GM23338 (cell line): ENCODE measurements around the gene RAB5B. TPM values are rescaled to one million over a fixed set of nuclear protein-coding genes. Genes with fewer than 3 reads are reported as not detected.
A peak's percentile ranks its signal among the peaks of the same experiment; 100 is the strongest.

ENCODE experiments used
- ATAC-seq: fragments of 200-7000 bp; cut with Tn5 transposase; 3 replicates; pipeline ENCODE4 v1.9.1; 2020
- DNase-seq: peaks from one replicate; pipeline ENCODE4 v3.0.0-alpha.2; 2015; ENCODE audit warnings: low spot score
- H2AFZ ChIP-seq: fragments of 200-600 bp; sonication (generic); 2 replicates; pipeline ENCODE4 v1.8.0; 2016; ENCODE audit warnings: antibody characterized with exemption, mild to moderate bottlenecking, moderate library complexity
- H3F3A ChIP-seq: fragments of 200-600 bp; sonication (generic); replicated peaks from 2 replicates; pipeline ENCODE4 v1.8.0; 2017; ENCODE audit warnings: antibody characterized with exemption, mixed run types, low read depth
- H3K27ac ChIP-seq: fragments of 200-600 bp; sonication (generic); 2 replicates; pipeline ENCODE4 v1.6.1; 2016; ENCODE audit warnings: low read depth
- H3K27me3 ChIP-seq: fragments of 200-600 bp; sonication (generic); 2 replicates; pipeline ENCODE4 v1.8.0; 2016; ENCODE audit warnings: mild to moderate bottlenecking, mixed run types, moderate library complexity; ENCODE audit not compliant: insufficient read depth
- H3K36me3 ChIP-seq: fragments of 200-600 bp; sonication (generic); 2 replicates; pipeline ENCODE4 v1.8.0; 2016; ENCODE audit warnings: mild to moderate bottlenecking; ENCODE audit not compliant: insufficient read depth
- H3K4me1 ChIP-seq: fragments of 200-600 bp; sonication (generic); 2 replicates; pipeline ENCODE4 v1.8.0; 2016; ENCODE audit warnings: mild to moderate bottlenecking, moderate library complexity; ENCODE audit not compliant: insufficient read depth
- H3K4me2 ChIP-seq: fragments of 200-600 bp; sonication (generic); 2 replicates; pipeline ENCODE4 v1.7.1; 2017; ENCODE audit warnings: mixed run types
- H3K4me3 ChIP-seq: fragments of 200-600 bp; sonication (generic); 2 replicates; pipeline ENCODE4 v1.6.1; 2016; ENCODE audit warnings: mixed run types
- H3K79me2 ChIP-seq: fragments of 200-600 bp; sonication (generic); replicated peaks from 2 replicates; pipeline ENCODE4 v1.8.0; 2017; ENCODE audit warnings: mild to moderate bottlenecking; ENCODE audit not compliant: insufficient read depth
- H3K9me2 ChIP-seq: fragments of 200-600 bp; sonication (generic); 2 replicates; pipeline ENCODE4 v1.8.0; 2017; ENCODE audit not compliant: insufficient read depth
- H4K20me1 ChIP-seq: fragments of 200-600 bp; sonication (generic); replicated peaks from 2 replicates; pipeline ENCODE4 v1.8.0; 2017; ENCODE audit warnings: mild to moderate bottlenecking; ENCODE audit not compliant: insufficient read depth
- H3K27ac Mint-ChIP-seq: 2 replicates; pipeline ENCODE4 v1.8.0; 2020; ENCODE audit warnings: inconsistent platforms, mild to moderate bottlenecking, moderate library complexity, mixed read lengths
- H3K27me3 Mint-ChIP-seq: 3 replicates; pipeline ENCODE4 v1.8.0; 2022; ENCODE audit warnings: low read depth, mild to moderate bottlenecking, moderate library complexity, mixed read lengths, inconsistent platforms; ENCODE audit not compliant: insufficient read depth, poor library complexity
- H3K36me3 Mint-ChIP-seq: 3 replicates; pipeline ENCODE4 v1.8.0; 2021; ENCODE audit warnings: low read depth, mild to moderate bottlenecking, inconsistent platforms, moderate library complexity, mixed read lengths
- H3K4me1 Mint-ChIP-seq: 3 replicates; pipeline ENCODE4 v1.8.0; 2020; ENCODE audit warnings: mild to moderate bottlenecking, inconsistent platforms, mixed read lengths
- H3K4me3 Mint-ChIP-seq: 3 replicates; pipeline ENCODE4 v1.8.0; 2021; ENCODE audit warnings: moderate library complexity, mild to moderate bottlenecking, inconsistent platforms, mixed read lengths
- H3K9me3 Mint-ChIP-seq: 3 replicates; pipeline ENCODE4 v1.8.0; 2020; ENCODE audit warnings: moderate library complexity, mild to moderate bottlenecking, inconsistent platforms, mixed read lengths
- CREB1 ChIP-seq: fragments of 250-450 bp; sonication (Bioruptor Pico); IDR thresholded peaks from 2 replicates; pipeline ENCODE4 v1.5.0; 2020; ENCODE audit warnings: low read depth, mild to moderate bottlenecking, moderate library complexity
- EZH2phosphoT487 ChIP-seq: fragments of 200-600 bp; sonication (generic); IDR thresholded peaks from one replicate; pipeline ENCODE4 v1.8.1; 2018; ENCODE audit warnings: antibody characterized with exemption; ENCODE audit not compliant: unreplicated experiment
- POLR2AphosphoS5 ChIP-seq: IDR thresholded peaks from 2 replicates; pipeline ENCODE4 v1.6.1; 2016; ENCODE audit warnings: antibody characterized with exemption, low read depth
- ZNF114 ChIP-seq: fragments of 250-450 bp; sonication (Bioruptor Pico); IDR thresholded peaks from 2 replicates; pipeline ENCODE4 v1.5.0; 2020; ENCODE audit warnings: mild to moderate bottlenecking, moderate library complexity
- polyA plus RNA-seq: library from polyadenylated mRNA; unstranded; fragments of >200 nt; fragmentation: Nextera tagmentation; extraction: Ambion mirVana; gene quantifications from 2 replicates; pipeline ENCODE4 v1.2.1, GENCODE V29; 2016
- total RNA-seq: library from RNA; depleted of rRNA; stranded (reverse); fragments of >200 nt; shearing (Covaris generic); gene quantifications from 2 replicates; pipeline ENCODE4 v1.2.3, GENCODE V29; 2014
- TF ChIP-seq, protein P1 (sequence below): fragments of 250-450 bp; sonication (Bioruptor Pico); IDR thresholded peaks from 2 replicates; pipeline ENCODE4 v1.5.0; 2020; ENCODE audit warnings: mild to moderate bottlenecking, moderate library complexity

RAB5B gene
- total and polyA plus RNA-seq, 2 experiments from 2014 or later = 19.7 to 46.5 TPM

DNA sequence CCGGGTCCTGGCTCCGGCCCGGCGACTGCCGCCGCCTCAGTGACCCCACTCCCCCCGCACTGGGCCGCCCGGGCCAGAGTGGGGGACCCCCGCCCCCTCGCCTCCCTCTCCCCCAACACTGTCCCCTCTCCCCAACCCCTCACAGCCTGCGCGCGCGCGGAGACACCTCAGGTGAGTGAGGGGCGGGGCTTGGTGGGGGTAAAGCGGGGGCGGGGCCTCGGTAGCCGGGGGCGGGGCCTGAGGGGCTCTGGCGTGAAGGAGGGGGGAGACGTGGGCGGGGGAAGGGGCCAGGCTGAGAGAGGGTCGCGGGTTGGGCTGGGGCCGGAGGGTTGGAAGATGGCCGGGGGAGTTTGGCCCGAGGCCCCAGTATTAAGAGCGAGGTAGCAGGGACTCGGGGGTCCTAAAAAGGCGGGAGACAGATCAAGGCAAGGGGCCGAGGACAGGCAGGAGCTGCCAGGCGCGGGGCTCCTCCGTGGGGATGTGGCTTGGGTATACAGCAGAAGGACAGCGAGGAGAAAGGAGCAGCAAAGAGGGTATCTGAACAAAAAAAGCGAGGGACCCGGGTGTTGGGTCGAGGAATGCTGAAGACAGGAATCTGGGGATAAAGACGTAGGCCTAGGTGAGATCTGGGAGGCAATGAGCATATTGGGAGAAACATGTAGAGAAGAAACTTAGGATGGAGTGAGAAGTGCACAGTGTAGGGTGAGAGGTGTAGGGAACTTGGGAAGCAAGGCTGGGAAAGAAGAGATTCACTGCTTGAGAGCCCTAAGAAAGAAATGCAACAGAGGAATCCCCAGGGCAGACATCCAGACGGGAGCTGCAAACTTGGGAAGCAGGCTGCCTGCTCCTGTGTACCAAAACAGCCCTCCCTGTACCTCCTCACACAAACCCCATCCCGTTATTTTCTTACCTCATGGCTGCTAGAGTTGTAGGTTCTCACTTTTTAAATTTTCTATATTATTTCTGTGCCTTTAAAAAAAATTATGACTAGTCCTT, 34.0 kb downstream of the RAB5B start:
- H3K27ac Mint-ChIP-seq = peak overlapping the region; percentile 96
- H2AFZ ChIP-seq = peak overlapping the region; percentile 93
- no peaks in the 10 kb centered on the region for H3K9me3 Mint-ChIP-seq

More for the DNA sequence above, 34.0 kb downstream of the RAB5B start:
- H3K36me3 Mint-ChIP-seq = peaks cover 21% of the 10 kb centered on the region
- H3K4me3 Mint-ChIP-seq = peak overlapping the region; percentile 91
- Histone ChIP-seq H3K9me2 (no peaks in the 10 kb centered on the region), H3K4me1 (peaks cover 5% of the 10 kb centered on the region), H3K36me3 (no peaks in the 10 kb centered on the region), H4K20me1 (no peaks in the 10 kb centered on the region), H3K79me2 (no peaks in the 10 kb centered on the region), H3F3A (0 out of 2 replicates have a peak, but pooled peaks cover 12% of the 10 kb centered on the region), H3K4me2 (peak overlapping the region; percentile 100), H3K27ac (peak overlapping the region; percentile 94), H3K4me3 (peak overlapping the region; percentile 93), H3K27me3 (no peaks in the 10 kb centered on the region)
- peaks cover 9% of the 10 kb centered on the region for H3K4me1 Mint-ChIP-seq
- peak; percentile 23; the same call in 1 of the 2 replicates for TF ChIP-seq POLR2AphosphoS5
- TF ChIP-seq, protein P1, sequence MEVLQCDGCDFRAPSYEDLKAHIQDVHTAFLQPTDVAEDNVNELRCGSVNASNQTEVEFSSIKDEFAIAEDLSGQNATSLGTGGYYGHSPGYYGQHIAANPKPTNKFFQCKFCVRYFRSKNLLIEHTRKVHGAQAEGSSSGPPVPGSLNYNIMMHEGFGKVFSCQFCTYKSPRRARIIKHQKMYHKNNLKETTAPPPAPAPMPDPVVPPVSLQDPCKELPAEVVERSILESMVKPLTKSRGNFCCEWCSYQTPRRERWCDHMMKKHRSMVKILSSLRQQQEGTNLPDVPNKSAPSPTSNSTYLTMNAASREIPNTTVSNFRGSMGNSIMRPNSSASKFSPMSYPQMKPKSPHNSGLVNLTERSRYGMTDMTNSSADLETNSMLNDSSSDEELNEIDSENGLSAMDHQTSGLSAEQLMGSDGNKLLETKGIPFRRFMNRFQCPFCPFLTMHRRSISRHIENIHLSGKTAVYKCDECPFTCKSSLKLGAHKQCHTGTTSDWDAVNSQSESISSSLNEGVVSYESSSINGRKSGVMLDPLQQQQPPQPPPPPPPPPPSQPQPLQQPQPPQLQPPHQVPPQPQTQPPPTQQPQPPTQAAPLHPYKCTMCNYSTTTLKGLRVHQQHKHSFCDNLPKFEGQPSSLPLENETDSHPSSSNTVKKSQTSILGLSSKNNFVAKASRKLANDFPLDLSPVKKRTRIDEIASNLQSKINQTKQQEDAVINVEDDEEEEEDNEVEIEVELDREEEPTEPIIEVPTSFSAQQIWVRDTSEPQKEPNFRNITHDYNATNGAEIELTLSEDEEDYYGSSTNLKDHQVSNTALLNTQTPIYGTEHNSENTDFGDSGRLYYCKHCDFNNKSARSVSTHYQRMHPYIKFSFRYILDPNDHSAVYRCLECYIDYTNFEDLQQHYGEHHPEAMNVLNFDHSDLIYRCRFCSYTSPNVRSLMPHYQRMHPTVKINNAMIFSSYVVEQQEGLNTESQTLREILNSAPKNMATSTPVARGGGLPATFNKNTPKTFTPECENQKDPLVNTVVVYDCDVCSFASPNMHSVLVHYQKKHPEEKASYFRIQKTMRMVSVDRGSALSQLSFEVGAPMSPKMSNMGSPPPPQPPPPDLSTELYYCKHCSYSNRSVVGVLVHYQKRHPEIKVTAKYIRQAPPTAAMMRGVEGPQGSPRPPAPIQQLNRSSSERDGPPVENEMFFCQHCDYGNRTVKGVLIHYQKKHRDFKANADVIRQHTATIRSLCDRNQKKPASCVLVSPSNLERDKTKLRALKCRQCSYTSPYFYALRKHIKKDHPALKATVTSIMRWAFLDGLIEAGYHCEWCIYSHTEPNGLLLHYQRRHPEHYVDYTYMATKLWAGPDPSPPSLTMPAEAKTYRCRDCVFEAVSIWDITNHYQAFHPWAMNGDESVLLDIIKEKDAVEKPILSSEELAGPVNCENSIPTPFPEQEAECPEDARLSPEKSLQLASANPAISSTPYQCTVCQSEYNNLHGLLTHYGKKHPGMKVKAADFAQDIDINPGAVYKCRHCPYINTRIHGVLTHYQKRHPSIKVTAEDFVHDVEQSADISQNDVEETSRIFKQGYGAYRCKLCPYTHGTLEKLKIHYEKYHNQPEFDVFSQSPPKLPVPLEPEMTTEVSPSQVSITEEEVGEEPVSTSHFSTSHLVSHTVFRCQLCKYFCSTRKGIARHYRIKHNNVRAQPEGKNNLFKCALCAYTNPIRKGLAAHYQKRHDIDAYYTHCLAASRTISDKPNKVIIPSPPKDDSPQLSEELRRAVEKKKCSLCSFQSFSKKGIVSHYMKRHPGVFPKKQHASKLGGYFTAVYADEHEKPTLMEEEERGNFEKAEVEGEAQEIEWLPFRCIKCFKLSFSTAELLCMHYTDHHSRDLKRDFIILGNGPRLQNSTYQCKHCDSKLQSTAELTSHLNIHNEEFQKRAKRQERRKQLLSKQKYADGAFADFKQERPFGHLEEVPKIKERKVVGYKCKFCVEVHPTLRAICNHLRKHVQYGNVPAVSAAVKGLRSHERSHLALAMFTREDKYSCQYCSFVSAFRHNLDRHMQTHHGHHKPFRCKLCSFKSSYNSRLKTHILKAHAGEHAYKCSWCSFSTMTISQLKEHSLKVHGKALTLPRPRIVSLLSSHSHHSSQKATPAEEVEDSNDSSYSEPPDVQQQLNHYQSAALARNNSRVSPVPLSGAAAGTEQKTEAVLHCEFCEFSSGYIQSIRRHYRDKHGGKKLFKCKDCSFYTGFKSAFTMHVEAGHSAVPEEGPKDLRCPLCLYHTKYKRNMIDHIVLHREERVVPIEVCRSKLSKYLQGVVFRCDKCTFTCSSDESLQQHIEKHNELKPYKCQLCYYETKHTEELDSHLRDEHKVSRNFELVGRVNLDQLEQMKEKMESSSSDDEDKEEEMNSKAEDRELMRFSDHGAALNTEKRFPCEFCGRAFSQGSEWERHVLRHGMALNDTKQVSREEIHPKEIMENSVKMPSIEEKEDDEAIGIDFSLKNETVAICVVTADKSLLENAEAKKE (CRISPR knock-in tag) = no peak
- 0 out of 2 replicates have a peak, but pooled peaks have one; percentile 2 for TF ChIP-seq CREB1 (CRISPR knock-in tag)
- no peak for TF ChIP-seq ZNF114 (CRISPR knock-in tag)
- no peak for TF ChIP-seq EZH2phosphoT487
- ATAC-seq (peak; percentile 83), DNase-seq (peak; percentile 95)
- peaks cover 13% of the 10 kb centered on the region for H3K27me3 Mint-ChIP-seq
